Liver (tissue), 3 donors: Measurements from ENCODE around the gene CPT1A.

Experiments used
- CTCF ChIP-seq: fragments of 150-350 bp; IDR thresholded peaks from 2 replicates; pipeline ENCODE4 v1.5.1; 2017; ENCODE audit warnings: improper control_type of control experiment, low read depth, low read length; ENCODE audit not compliant: missing input control
- TAF1 ChIP-seq: conservative IDR thresholded peaks from 2 replicates; pipeline ENCODE4 v1.6.1; 2016; ENCODE audit warnings: antibody characterized with exemption, mild to moderate bottlenecking
- TF ChIP-seq, protein P1 (sequence below): IDR thresholded peaks from 2 replicates; pipeline ENCODE4 v1.6.1; 2016; ENCODE audit warnings: antibody characterized with exemption
- TF ChIP-seq, protein P2 (sequence below): IDR thresholded peaks from 2 replicates; pipeline ENCODE4 v1.6.1; 2016; ENCODE audit warnings: antibody characterized with exemption
- donor health status: healthy.
- donor health status: healthy.

DNA sequence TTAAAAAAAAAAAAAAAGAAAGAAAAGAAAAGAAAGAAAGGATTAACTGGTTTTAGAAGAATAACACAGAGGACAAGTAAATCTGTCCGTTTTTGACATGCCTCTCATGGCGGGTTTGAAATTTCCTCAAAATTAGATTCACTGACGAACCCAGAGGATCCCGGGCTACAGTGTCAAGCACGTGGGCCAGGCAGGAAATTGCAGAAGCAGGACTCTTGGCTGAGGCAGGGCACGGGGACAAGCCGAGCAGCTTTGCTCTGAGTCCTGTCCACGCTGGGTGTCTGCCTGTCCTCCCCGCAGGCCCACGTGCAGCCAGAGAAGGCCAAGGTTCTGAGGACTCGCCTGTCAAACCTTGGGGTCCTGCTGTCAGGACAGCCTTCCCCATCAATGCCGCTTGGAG, 132.7 kb downstream of the CPT1A start:
- TF ChIP-seq CTCF (no peak), TAF1 (no peak)
- TF ChIP-seq, protein P1, sequence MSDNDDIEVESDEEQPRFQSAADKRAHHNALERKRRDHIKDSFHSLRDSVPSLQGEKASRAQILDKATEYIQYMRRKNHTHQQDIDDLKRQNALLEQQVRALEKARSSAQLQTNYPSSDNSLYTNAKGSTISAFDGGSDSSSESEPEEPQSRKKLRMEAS: no peak
- TF ChIP-seq, protein P2, sequence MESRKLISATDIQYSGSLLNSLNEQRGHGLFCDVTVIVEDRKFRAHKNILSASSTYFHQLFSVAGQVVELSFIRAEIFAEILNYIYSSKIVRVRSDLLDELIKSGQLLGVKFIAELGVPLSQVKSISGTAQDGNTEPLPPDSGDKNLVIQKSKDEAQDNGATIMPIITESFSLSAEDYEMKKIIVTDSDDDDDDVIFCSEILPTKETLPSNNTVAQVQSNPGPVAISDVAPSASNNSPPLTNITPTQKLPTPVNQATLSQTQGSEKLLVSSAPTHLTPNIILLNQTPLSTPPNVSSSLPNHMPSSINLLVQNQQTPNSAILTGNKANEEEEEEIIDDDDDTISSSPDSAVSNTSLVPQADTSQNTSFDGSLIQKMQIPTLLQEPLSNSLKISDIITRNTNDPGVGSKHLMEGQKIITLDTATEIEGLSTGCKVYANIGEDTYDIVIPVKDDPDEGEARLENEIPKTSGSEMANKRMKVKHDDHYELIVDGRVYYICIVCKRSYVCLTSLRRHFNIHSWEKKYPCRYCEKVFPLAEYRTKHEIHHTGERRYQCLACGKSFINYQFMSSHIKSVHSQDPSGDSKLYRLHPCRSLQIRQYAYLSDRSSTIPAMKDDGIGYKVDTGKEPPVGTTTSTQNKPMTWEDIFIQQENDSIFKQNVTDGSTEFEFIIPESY: no peak
